Peyer's patch (tissue), 4 donors: Measurements from ENCODE around the gene CEP97. TPM values are rescaled to one million over a fixed set of nuclear protein-coding genes. Genes with fewer than 3 reads are reported as not detected.
"Not testable (repeated sequence)": the region's sequence is repeated elsewhere in the genome, so short reads cannot be mapped to it uniquely, and the experiment has no call there.

Experiments used
- DNase-seq, 3 donors: peaks; one replicate each; pipeline ENCODE4 v3.0.0-alpha.2; 2017 to 2019
- H3K27ac ChIP-seq, 4 donors: fragments of 200-600 bp; sonication (generic); one replicate each; pipeline ENCODE4 v1.5.1; 2016 to 2019
- H3K27me3 ChIP-seq, 2 donors: fragments of 200-600 bp; sonication (generic); one replicate each; pipeline ENCODE4 v1.5.1; 2019
- H3K36me3 ChIP-seq, 3 donors: fragments of 200-600 bp; sonication (generic); one replicate each; pipeline ENCODE4 v1.5.1; 2016 to 2019
- H3K4me1 ChIP-seq, 4 donors: fragments of 200-600 bp; sonication (generic); one replicate each; pipeline ENCODE4 v1.5.1; 2016 to 2019
- H3K4me3 ChIP-seq, 4 donors: fragments of 200-600 bp; sonication (generic); 1 replicate in 3 of 4; 2 replicates in 1 of 4; pipeline ENCODE4 v1.5.1; 2016 to 2019; ENCODE audit warnings: mild to moderate bottlenecking in 1 of 4
- H3K9me3 ChIP-seq, 4 donors: fragments of 200-600 bp; sonication (generic); one replicate each; pipeline ENCODE4 v1.5.1; 2016 to 2019; ENCODE audit warnings: mild to moderate bottlenecking in 1 of 4
- POLR2A ChIP-seq, 2 donors: fragments of 450-650 bp; IDR thresholded peaks; one replicate each; pipeline ENCODE4 v1.5.1; 2017; ENCODE audit warnings: antibody characterized with exemption in 2 of 2, mild to moderate bottlenecking in 2 of 2, moderate library complexity in 2 of 2
- total RNA-seq, 4 donors: library from RNA; depleted of rRNA; stranded (reverse); fragments of >200 nt; gene quantifications; one replicate each; pipeline ENCODE4 v1.1.0, GENCODE V29; 2016
- TF ChIP-seq, protein P1 (sequence below), 6 experiments: fragments of 450-650 bp in 4 of 6; fragments of 200-600 bp in 2 of 6; sonication (generic) in 1 of 6; IDR thresholded peaks; one replicate each; pipeline ENCODE4 v1.5.1; 2017 to 2019; ENCODE audit warnings: antibody characterized with exemption in 6 of 6, mild to moderate bottlenecking in 3 of 6, moderate library complexity in 1 of 6

CEP97 gene
- total RNA-seq, 4 donors from 2014 or later, result 3.3 to 18.2 (median 4.7) TPM

DNA sequence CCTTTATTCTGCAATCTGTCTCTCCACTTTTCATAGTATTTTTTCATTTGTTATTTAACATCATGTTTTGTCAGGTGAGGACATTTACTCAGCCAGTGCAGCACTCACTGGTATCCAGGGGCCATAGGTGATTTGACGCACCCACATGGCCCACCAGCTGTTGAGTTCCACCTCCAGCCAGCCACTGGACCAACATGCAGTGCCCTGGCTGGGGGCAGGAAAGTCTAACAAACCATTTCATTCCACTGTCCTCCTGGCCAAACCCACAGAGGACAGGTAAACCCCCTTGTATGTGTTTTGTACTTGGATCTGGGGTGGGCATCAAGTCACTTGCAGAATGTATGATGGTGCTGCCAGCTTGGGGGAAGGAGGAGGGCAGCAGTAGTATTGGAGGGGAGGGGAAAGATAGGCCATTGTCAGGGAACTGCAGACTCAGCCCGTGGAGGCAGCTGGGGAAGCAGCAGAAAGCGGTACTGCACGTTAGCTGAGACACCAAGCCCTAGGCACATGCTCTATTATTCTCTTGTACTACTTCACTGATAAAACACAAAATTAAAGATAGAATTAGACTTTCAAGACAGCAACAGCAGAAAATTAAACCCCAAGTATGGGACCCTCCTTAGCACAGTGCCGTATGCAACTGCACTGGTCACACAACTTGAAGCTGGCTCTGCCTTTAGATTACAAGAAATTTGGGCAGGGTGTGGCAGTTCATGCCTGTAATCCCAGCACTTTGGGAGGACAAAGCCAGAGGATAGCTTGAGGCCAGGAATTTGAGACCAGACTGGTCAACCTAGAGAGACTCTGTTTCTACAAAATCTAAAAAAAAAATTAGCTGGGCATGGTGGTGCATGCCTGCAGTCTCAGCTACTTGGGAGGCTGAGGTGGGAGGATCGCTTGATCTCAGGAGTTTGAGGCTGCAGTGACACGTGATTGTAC lies 22.4 kb upstream of the CEP97 start:
- DNase-seq, result no peak
- H3K4me1 ChIP-seq, result no peaks in the 10 kb centered on the region

DNA sequence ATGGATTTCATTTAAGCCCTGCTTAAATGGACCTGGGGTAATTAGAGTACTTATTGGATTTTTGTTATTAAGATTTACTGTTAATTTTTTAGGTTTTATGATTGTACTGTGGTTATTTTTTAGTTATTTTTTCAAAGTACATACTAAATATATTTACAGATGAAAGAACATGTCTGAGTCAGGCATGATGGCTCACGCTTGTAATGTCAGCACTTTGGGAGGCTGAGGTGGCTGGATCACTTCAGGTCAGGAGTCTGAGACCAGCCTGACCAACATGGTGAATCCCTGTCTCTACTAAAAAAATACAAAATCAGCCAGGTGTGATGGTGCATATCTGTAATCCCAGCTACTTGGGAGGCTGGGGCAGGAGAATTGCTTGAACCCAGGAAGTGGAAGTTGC lies 21.7 kb upstream of the CEP97 start:
- H3K27ac ChIP-seq, result no peak overlapping the region
- no peaks in the 10 kb centered on the region for H3K9me3 ChIP-seq
- H3K36me3 ChIP-seq, result no peaks in the 10 kb centered on the region

More for the DNA sequence above, 22.4 kb upstream of the CEP97 start:
- Histone ChIP-seq H3K27me3 (no peaks in the 10 kb centered on the region), H3K9me3 (no peaks in the 10 kb centered on the region), H3K27ac (no peak overlapping the region), H3K36me3 (no peaks in the 10 kb centered on the region), H3K4me3 (no peak overlapping the region)
- no peak for TF ChIP-seq POLR2A (IDR thresholded peaks at IDR 0.05)
- TF ChIP-seq, protein P1, sequence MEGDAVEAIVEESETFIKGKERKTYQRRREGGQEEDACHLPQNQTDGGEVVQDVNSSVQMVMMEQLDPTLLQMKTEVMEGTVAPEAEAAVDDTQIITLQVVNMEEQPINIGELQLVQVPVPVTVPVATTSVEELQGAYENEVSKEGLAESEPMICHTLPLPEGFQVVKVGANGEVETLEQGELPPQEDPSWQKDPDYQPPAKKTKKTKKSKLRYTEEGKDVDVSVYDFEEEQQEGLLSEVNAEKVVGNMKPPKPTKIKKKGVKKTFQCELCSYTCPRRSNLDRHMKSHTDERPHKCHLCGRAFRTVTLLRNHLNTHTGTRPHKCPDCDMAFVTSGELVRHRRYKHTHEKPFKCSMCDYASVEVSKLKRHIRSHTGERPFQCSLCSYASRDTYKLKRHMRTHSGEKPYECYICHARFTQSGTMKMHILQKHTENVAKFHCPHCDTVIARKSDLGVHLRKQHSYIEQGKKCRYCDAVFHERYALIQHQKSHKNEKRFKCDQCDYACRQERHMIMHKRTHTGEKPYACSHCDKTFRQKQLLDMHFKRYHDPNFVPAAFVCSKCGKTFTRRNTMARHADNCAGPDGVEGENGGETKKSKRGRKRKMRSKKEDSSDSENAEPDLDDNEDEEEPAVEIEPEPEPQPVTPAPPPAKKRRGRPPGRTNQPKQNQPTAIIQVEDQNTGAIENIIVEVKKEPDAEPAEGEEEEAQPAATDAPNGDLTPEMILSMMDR (IDR thresholded peaks at IDR 0.05), result no peak

DNA sequence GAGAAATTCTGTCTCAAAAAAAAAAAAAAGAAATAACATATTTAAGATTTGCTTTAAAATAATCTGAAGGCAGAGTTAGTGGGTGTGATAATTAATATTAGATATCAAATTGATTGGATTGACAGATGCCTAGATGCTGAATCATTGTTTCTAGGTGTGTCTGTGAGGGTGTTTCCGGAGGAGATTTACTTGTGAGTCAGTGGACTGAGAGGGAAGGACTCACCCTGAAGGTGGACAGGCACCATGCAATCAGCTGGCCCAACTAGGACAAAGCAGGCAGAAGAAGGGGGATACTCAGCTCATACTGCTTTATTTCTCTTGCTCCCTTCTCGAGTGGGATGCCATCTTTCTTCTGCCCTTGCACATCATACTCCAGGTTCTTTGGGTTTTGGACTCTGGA lies 21.2 kb upstream of the CEP97 start:
- H3K36me3 ChIP-seq, result no peaks in the 10 kb centered on the region
- no peak overlapping the region for H3K27ac ChIP-seq
- H3K4me3 ChIP-seq, result no peak overlapping the region
- no peak for DNase-seq
- no peaks in the 10 kb centered on the region for H3K9me3 ChIP-seq
- no peaks in the 10 kb centered on the region for H3K27me3 ChIP-seq
- no peak for TF ChIP-seq POLR2A (IDR thresholded peaks at IDR 0.05)
- TF ChIP-seq, protein P1 (IDR thresholded peaks at IDR 0.05), result no peak
- H3K4me1 ChIP-seq, result no peaks in the 10 kb centered on the region

More for the DNA sequence above, 21.7 kb upstream of the CEP97 start:
- Histone ChIP-seq H3K4me3 (no peak overlapping the region), H3K27me3 (no peaks in the 10 kb centered on the region), H3K4me1 (no peaks in the 10 kb centered on the region)
- no peak for DNase-seq
- TF ChIP-seq POLR2A (IDR thresholded peaks at IDR 0.05), result no peak
- TF ChIP-seq, protein P1 (IDR thresholded peaks at IDR 0.05), result no peak

DNA sequence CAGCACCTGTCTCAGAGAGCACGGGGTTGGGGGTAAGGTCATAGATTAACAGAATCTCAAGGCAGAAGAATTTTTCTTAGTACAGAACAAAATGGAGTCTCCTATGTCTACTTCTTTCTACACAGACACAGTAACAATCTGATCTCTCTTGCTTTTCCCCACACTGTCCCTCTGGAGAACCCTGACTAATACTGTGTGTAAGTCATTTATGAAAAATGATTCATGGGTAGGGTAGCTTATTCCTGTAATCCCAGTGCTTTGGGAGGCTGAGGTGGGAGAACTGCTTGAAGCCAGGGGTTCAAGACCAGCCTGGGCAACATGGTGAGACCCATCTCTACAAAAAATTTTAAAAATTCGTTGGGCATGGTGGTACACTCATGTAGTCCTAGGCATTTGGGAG lies 19.8 kb upstream of the CEP97 start:
- DNase-seq, H3K4me1 ChIP-seq, H3K4me3 ChIP-seq, H3K36me3 ChIP-seq, H3K27ac ChIP-seq, H3K27me3 ChIP-seq, H3K9me3 ChIP-seq: not testable (repeated sequence)

DNA sequence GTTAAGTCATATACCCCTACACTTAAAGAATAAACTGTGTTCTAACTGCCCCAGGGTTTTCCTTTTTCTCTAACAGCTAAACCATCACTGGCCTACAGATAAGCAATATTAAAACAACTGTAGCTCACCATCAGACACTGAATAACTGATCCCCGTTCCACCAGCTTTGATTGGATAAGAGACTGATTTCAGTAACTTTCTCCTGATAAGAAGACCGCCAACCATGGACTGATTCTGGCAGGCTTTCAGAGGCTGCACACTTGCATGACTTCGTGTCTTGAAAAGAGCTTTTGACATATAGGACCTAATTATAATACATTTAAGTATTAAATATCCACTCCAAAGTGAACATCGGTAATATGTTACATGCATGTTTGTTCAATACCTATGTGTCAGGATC lies 15.3 kb upstream of the CEP97 start:
- no peaks in the 10 kb centered on the region for H3K36me3 ChIP-seq
- H3K4me3 ChIP-seq, result no peak overlapping the region
- no peak for TF ChIP-seq POLR2A (IDR thresholded peaks at IDR 0.05)
- TF ChIP-seq, protein P1 (IDR thresholded peaks at IDR 0.05), result no peak
- H3K27ac ChIP-seq, result no peak overlapping the region
- DNase-seq, result no peak
- H3K9me3 ChIP-seq, result no peaks in the 10 kb centered on the region
- no peaks in the 10 kb centered on the region for H3K27me3 ChIP-seq
- H3K4me1 ChIP-seq, result no peaks in the 10 kb centered on the region

DNA sequence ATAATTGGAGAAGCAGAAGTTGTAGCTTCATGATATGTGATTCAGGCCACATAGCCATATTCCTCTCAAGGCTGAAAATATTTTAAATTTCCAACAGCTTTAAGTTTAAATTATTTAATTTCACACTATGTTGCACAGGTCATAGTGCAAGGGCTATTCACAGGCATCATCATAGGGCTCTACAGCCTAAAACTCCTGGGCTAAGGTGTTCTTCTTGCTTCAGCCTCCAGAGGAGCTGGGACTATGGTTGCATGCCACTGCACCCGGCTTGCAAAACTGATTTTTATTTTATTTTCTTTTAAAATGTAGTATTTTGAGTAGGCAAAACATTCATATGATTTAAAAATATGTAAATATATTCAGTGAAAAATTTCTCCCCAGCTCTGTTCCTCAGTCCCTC lies 6.0 kb upstream of the CEP97 start:
- Histone ChIP-seq H3K9me3 (no peaks in the 10 kb centered on the region), H3K27me3 (no peaks in the 10 kb centered on the region), H3K36me3 (no peaks in the 10 kb centered on the region), H3K4me3 (no peak overlapping the region), H3K4me1 (peaks cover 0 to 11% (median 2%) of the 10 kb centered on the region in 4 donors), H3K27ac (no peak overlapping the region)
- no peak for TF ChIP-seq POLR2A (IDR thresholded peaks at IDR 0.05)
- TF ChIP-seq, protein P1 (IDR thresholded peaks at IDR 0.05), result no peak
- DNase-seq, result no peak
